DND-41 (cell line): Measurements from ENCODE around the gene CNBP.

ENCODE experiments used
- ATAC-seq: fragments of 200-7000 bp; cut with Tn5 transposase; 3 replicates; pipeline ENCODE4 v1.9.1; 2021; ENCODE audit warnings: low read depth; ENCODE audit not compliant: insufficient read depth
- DNase-seq: peaks from one replicate; pipeline ENCODE4 v3.0.0-alpha.2; 2020
- H2AFZ ChIP-seq: 2 replicates; pipeline ENCODE4 v1.6.0; 2012; ENCODE audit warnings: low read depth, low read length
- H3K27ac ChIP-seq: 2 replicates; pipeline ENCODE4 v1.5.1; 2012; ENCODE audit warnings: low read length, inconsistent platforms
- H3K27me3 ChIP-seq: fragments of 200-600 bp; sonication (generic); 2 replicates; pipeline ENCODE4 v1.6.0; 2012; ENCODE audit warnings: low read length, mild to moderate bottlenecking, inconsistent platforms; ENCODE audit not compliant: insufficient read depth, poor library complexity
- H3K36me3 ChIP-seq: 2 replicates; pipeline ENCODE4 v1.5.1; 2012; ENCODE audit warnings: low read length, inconsistent platforms; ENCODE audit not compliant: insufficient read depth
- H3K4me1 ChIP-seq: 2 replicates; pipeline ENCODE4 v1.5.1; 2012; ENCODE audit warnings: mild to moderate bottlenecking, low read length; ENCODE audit not compliant: insufficient read depth
- H3K4me2 ChIP-seq: 2 replicates; pipeline ENCODE4 v1.6.0; 2012; ENCODE audit warnings: mild to moderate bottlenecking, moderate library complexity, low read length, inconsistent platforms; ENCODE audit not compliant: insufficient read depth
- H3K4me3 ChIP-seq, 2 experiments: fragments of 200-600 bp in 1 of 2; shearing (Covaris generic) in 1 of 2; 2 replicates each; pipeline ENCODE4 v1.5.1; 2012 to 2016; ENCODE audit warnings: inconsistent platforms in 2 of 2, low read length in 2 of 2, mild to moderate bottlenecking in 2 of 2, low read depth in 1 of 2, moderate library complexity in 1 of 2
- H3K79me2 ChIP-seq: 2 replicates; pipeline ENCODE4 v1.6.0; 2012; ENCODE audit warnings: low read length, inconsistent platforms; ENCODE audit not compliant: insufficient read depth
- H3K9ac ChIP-seq: 2 replicates; pipeline ENCODE4 v1.6.0; 2012; ENCODE audit warnings: low read depth, mild to moderate bottlenecking, inconsistent platforms, low read length, moderate library complexity
- H3K9me3 ChIP-seq: 2 replicates; pipeline ENCODE4 v1.5.1; 2012; ENCODE audit warnings: low read length, moderate library complexity, mild to moderate bottlenecking, inconsistent platforms; ENCODE audit not compliant: insufficient read depth, severe bottlenecking
- H4K20me1 ChIP-seq: 2 replicates; pipeline ENCODE4 v1.6.0; 2012; ENCODE audit warnings: low read length; ENCODE audit not compliant: insufficient read depth
- EZH2 ChIP-seq: IDR thresholded peaks from 3 replicates; pipeline ENCODE4 v1.6.1; 2012; ENCODE audit warnings: borderline replicate concordance, low read depth, mild to moderate bottlenecking, moderate library complexity, low read length, inconsistent platforms; ENCODE audit not compliant: severe bottlenecking
- TF ChIP-seq, protein P1 (sequence below): IDR thresholded peaks from 2 replicates; pipeline ENCODE4 v1.5.1; 2012; ENCODE audit warnings: borderline replicate concordance, low read length, moderate library complexity, mild to moderate bottlenecking; ENCODE audit not compliant: poor library complexity, severe bottlenecking; ENCODE audit errors: extremely low read depth

Gene CNBP

DNA sequence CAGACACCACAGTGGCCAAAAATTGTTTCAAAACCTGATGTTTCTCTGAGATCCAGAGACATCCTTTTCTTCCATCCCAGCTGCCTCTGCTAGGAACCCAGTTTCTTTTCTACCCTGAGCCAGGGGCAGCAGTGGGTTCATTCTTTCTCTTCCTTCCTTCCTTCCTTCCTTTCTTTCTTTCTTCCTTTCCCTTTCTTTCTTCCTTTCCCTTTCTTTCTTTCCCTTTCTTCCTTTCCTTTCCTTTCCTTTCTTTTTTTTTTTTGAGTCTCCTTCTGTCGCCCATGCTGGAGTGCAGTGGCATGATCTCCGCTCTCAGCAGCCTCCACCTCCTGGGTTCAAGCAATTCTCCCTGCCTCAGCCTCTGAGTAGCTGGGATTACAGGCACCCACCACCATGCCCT is 35.0 kb upstream of the CNBP start:
- no peak for TF ChIP-seq EZH2
- TF ChIP-seq, protein P1, sequence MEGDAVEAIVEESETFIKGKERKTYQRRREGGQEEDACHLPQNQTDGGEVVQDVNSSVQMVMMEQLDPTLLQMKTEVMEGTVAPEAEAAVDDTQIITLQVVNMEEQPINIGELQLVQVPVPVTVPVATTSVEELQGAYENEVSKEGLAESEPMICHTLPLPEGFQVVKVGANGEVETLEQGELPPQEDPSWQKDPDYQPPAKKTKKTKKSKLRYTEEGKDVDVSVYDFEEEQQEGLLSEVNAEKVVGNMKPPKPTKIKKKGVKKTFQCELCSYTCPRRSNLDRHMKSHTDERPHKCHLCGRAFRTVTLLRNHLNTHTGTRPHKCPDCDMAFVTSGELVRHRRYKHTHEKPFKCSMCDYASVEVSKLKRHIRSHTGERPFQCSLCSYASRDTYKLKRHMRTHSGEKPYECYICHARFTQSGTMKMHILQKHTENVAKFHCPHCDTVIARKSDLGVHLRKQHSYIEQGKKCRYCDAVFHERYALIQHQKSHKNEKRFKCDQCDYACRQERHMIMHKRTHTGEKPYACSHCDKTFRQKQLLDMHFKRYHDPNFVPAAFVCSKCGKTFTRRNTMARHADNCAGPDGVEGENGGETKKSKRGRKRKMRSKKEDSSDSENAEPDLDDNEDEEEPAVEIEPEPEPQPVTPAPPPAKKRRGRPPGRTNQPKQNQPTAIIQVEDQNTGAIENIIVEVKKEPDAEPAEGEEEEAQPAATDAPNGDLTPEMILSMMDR, result no peak
- Histone ChIP-seq H3K79me2 (no peaks in the 10 kb centered on the region), H3K27ac (no peak overlapping the region), H2AFZ (no peak overlapping the region), H4K20me1 (no peaks in the 10 kb centered on the region), H3K4me1 (no peaks in the 10 kb centered on the region), H3K9me3 (no peaks in the 10 kb centered on the region), H3K4me3 (no peak overlapping the region), H3K4me2 (no peak overlapping the region), H3K27me3 (no peaks in the 10 kb centered on the region), H3K36me3 (no peaks in the 10 kb centered on the region), H3K9ac (no peak overlapping the region)
- no peak for DNase-seq
- no peak for ATAC-seq

DNA sequence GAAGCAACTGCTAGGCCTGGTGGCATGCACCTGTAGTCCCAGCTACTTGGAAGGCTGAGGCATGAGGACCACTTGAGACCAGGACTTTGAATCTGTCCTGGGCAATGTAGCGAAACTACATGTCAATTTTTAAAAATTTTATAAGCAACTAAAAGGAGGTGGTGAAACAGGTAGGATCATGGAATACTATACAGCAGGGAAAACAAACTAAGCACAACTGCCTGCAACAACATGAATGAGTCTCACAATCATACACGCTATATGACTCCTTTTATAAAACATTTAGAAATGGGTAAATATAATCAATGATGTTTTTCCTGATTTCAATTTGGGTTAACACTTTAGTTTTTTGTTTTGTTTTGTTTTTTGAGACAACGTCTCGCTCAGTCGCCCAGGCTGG is 29.5 kb upstream of the CNBP start:
- no peaks in the 10 kb centered on the region for H3K4me1 ChIP-seq
- H3K27ac ChIP-seq, result no peak overlapping the region
- TF ChIP-seq, protein P1, result no peak
- TF ChIP-seq EZH2, result no peak
- H3K36me3 ChIP-seq, result no peaks in the 10 kb centered on the region
- H3K4me3 ChIP-seq, result no peak overlapping the region
- no peaks in the 10 kb centered on the region for H3K9me3 ChIP-seq
- no peak overlapping the region for H3K9ac ChIP-seq
- DNase-seq, result no peak
- H3K4me2 ChIP-seq, result no peak overlapping the region
- H3K27me3 ChIP-seq, result no peaks in the 10 kb centered on the region
- H3K79me2 ChIP-seq, result no peaks in the 10 kb centered on the region
- H2AFZ ChIP-seq, result no peak overlapping the region
- ATAC-seq, result no peak
- no peaks in the 10 kb centered on the region for H4K20me1 ChIP-seq

DNA sequence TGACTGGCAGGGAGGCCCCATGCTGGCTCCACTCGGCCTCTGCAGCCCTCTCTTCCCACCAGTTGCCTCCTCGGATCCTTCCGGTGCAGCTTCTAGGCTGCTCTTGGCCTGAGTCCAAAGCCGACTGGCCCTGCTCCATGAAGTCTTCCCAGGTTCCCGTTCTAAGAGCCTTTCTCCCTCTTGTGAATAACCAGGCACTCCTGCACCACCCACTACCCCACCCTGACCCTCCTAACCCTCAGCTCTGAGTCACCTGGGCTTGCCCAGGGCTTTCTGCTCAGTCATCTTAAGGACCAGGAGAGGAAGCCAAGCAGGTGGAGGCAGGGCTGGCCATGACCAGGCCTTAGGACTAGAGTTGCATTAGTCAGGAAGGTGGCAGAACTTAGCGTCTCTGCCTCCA is 28.1 kb upstream of the CNBP start:
- Histone ChIP-seq H3K9ac (no peak overlapping the region), H2AFZ (no peak overlapping the region), H3K36me3 (no peaks in the 10 kb centered on the region), H3K4me1 (no peaks in the 10 kb centered on the region), H3K9me3 (no peaks in the 10 kb centered on the region), H4K20me1 (no peaks in the 10 kb centered on the region), H3K4me3 (no peak overlapping the region), H3K4me2 (no peak overlapping the region), H3K27me3 (no peaks in the 10 kb centered on the region), H3K79me2 (no peaks in the 10 kb centered on the region), H3K27ac (no peak overlapping the region)
- no peak for DNase-seq
- no peak for ATAC-seq
- TF ChIP-seq, protein P1, result no peak
- no peak for TF ChIP-seq EZH2

DNA sequence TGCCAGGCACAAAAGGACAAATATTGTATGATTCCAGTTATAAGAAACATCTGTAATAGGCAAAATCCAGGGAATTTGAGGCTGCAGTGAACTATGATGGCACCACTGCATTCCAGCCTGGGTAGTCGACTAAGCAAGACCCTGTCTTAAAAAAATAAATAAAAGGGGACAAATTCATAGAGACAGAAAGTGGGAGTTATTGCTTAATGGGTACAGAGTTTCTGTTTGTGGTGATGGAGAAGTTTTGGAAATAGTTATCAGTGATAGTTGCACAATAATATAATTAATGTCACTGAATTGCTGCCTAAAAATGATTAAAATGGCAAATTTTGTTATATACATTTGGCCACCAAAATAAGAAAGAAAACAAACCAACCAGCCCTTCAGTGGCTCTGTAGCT is 27.6 kb upstream of the CNBP start:
- Histone ChIP-seq H3K4me3 (no peak overlapping the region), H3K27ac (no peak overlapping the region), H4K20me1 (no peaks in the 10 kb centered on the region), H3K79me2 (no peaks in the 10 kb centered on the region), H3K9me3 (no peaks in the 10 kb centered on the region), H3K4me1 (no peaks in the 10 kb centered on the region), H3K4me2 (no peak overlapping the region), H3K9ac (no peak overlapping the region), H2AFZ (no peak overlapping the region), H3K27me3 (no peaks in the 10 kb centered on the region), H3K36me3 (no peaks in the 10 kb centered on the region)
- TF ChIP-seq EZH2, result no peak
- TF ChIP-seq, protein P1, result no peak
- ATAC-seq (no peak), DNase-seq (no peak)
